HG03039 (cell line): ENCODE data around the gene SBK2.

Source experiments
- ATAC-seq: cut with Tn5 transposase; IDR thresholded peaks from one replicate; pipeline ENCODE4 v1.9.1; 2021; ENCODE audit warnings: mild to moderate bottlenecking, moderate library complexity; ENCODE audit not compliant: unreplicated experiment

Gene SBK2

DNA sequence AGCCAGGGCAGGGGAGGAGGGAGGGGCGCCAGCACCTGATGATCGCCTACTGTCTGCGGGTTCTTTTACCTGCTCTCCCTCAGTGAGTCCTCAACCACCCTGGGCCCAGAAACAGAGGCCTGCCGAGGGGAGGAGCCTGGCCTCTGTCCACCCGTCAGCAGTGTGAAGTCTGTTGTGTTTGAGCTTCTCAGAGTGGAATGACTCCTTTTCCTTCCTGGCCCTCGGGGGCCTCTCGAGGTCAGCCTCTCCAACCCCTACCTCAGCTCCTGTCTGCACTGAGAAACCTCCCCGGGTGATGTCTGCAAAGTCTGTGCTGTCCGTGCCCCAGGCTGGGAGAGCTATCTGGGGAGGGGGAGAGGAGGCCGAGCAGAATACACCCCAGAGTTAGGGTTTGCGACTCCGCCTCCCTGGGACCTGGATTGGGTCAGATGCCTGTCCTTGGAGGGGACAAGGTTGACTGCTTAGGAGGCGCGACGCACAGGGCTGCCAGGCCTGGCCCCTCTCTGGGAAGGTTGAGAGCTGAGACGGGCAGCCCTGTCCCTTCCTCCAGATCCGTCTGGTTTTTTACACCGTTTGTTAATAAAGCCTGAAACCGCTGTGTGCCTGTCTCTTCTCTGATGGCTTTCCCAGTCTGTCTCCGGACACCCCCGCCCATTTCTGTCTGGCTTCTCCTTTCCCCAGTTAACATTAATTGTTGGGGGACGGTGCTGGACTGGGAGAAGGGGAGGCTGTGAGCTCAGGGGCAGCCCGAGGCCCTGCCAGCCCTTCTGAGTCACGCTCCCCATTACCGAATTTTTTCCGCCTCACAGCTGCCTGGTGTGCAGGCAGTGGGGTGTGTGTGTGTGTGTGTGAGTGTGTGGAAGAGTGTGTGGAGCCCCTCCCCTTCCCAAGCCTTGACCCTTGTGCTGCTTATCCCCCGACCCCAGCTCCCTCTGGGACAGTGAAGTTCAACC lies 49.7 kb downstream of the SBK2 start:
- no peak for ATAC-seq

DNA sequence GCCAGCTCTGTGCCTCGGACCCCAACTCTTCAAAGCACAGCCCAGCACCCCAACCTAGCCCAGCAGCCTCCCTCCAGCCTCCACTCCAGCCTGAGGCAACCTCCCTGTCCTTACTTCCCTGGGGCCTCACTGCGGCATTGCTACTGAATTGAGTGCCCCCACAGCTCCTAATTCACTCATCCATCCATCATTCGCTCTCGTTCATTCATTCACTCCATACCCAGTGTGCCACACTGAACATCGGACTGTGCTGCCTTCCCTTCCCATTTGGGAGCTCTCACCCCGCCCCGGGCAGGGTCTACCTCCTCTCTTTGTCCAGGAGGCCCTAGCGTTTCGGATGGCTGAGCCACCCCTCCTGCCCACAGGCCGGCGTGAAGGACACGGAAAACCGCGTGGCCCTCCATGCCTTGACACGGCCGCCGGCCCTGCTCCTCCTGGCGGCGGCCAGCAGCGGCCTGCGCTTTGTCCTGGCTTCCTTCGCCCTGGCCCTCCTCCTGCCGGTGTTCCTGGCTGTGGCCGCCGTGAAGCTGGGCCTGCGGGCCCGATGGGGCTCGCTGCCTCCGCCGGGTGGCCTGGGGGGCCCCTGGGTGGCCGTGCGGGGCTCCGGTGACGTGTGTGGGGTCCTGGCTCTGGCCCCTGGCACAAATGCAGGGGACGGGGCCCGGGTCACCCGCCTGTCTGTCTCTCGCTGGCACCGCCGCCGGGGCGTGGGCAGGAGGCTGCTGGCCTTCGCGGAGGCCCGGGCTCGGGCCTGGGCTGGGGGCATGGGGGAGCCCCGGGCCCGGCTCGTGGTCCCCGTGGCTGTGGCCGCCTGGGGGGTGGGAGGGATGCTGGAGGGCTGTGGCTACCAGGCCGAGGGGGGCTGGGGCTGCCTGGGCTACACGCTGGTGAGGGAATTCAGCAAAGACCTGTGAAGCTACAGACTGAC lies 50.6 kb downstream of the SBK2 start:
- ATAC-seq: no peak

DNA sequence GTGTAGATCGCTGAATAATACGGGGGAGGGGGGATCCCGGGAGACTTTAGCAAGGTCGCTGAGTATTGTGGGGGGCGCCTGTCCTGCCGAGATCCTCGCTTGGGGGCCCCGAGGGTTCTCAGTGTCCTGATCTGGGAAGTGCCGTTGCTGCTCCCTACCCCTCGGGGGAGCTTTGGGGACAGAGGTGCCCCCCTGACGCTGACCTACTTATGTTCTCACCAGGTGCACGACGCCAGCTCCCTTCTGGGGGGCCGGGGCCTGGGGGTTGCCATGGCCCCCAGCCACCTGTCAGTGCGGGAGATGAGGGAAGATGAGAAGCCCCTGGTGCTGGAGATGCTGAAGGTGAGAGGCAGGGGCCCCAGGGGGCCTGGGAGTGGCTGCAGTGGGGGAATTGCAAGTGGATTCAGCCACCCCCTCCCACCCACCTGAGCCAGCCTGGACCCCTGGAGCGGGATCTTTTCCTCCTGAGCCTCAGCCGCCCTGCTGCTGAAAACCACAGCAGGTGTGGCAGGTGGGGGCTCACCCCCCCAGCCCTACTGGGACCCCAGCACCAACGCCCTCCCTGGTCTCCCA lies 51.4 kb downstream of the SBK2 start:
- no peak for ATAC-seq

DNA sequence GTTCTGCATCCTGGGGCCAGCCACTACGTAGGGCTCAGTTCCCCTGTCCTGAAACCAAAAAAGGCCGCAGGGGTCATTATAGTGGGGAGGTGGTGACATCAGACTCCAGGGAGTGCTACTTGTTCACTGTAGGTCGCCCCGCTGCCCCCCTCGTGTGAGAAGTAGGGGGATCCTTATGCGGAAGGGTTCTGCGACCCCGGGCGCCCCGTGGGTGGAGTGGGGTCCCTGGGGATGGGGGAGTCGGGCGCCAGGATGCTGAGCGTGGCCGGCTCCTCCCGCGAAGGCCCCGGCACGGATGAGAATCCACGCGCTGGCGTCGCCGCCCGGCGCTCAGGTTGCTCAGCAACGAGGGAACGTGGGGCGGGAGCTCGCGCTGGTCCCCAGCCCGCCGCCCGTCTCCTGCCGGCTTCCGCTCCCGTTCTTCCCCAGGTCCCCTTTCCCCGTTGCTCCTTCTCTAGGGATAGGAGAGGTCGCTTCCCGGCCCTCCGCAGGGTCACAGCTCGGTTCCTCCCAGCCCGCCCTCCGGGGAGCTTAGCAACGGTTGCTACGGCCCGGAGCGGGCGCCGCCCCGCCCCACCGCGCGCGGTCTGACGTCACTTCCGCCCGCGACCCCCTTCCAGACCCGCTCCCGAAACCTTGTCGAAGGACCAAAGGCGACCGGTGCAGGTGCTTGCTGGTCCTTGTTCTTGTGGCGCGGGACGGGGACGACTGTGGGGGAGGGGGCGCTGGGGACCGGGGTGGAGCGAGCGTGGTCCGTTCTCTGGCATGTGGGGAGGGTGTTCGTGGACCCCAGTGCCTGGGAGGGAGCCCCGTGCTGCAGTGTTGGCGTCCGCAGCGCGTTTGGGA lies 52.1 kb downstream of the SBK2 start, which contains the start of gene NAT14:
NAT14 (plus strand) TSS at position 596 of the 846 bp plus-strand sequence. CDS start 521 bp downstream, outside the sequence.
- no peak for ATAC-seq

DNA sequence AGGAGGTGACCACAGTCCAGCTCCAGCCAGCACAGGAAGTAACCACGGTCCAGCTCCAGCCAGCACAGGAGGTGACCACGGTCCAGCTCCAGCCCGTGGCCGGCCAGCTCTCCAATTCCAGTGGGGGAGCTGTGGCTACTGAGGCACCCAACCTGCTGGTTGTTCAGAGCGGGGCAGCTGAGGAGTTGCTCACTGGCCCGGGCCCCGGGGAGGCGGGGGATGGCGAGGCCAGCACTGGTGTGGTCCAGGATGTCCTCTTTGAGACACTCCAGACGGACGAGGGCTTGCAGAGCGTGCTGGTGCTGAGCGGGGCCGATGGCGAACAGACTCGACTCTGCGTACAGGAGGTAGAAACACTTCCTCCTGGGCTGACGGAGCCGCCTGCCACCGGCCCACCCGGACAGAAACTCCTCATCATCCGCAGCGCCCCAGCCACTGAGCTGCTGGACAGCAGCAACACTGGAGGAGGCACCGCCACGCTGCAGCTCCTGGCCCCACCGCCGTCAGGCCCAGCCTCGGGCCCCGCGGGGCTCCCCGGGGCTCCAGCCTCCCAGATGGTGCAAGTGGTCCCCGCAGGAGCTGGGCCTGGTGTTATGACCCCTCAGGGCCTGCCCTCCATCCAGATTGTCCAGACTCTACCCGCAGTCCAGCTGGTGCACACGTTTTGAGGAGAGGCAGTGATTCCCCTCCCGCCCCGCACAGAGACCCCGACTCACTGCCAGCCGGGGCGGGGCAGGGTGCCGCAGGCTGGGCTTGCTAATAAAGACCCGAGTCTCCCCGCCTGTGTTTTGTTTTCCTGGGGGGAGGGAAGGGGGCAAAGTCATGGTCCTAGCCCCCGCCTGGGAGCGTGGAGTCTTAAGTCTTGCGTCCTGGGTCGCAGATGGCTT lies 53.0 kb downstream of the SBK2 start:
- ATAC-seq: no peak

DNA sequence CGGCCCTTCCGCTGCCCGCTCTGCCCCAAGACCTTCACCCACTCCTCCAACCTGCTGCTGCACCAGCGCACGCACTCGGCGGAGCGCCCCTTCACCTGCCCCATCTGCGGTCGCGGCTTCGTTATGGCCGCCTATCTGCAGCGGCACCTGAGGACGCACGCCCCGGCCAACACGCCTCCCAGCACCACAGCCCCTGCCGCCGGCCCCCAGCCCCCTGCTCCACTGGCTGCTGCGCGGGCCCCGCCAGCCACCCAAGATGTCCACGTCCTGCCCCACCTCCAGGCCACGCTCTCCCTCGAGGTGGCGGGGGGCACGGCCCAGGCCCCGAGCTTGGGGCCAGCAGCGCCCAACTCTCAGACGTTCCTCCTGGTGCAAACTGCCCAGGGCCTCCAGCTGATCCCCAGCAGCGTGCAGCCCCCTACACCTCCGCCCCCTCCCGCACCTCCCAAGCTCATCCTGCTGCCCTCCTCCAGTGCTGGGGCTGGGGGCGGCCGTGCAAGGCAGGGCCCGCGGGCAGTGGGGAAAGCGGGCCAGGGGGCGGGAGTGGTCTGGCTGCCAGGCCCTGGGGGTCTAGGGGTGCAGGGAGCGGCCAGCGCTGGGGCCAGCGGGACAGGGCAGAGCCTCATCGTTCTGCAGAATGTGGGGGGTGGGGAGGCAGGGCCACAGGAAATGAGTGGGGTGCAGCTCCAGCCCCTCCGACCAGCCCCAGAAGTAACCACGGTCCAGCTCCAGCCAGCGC lies 53.8 kb downstream of the SBK2 start:
- no peak for ATAC-seq

DNA sequence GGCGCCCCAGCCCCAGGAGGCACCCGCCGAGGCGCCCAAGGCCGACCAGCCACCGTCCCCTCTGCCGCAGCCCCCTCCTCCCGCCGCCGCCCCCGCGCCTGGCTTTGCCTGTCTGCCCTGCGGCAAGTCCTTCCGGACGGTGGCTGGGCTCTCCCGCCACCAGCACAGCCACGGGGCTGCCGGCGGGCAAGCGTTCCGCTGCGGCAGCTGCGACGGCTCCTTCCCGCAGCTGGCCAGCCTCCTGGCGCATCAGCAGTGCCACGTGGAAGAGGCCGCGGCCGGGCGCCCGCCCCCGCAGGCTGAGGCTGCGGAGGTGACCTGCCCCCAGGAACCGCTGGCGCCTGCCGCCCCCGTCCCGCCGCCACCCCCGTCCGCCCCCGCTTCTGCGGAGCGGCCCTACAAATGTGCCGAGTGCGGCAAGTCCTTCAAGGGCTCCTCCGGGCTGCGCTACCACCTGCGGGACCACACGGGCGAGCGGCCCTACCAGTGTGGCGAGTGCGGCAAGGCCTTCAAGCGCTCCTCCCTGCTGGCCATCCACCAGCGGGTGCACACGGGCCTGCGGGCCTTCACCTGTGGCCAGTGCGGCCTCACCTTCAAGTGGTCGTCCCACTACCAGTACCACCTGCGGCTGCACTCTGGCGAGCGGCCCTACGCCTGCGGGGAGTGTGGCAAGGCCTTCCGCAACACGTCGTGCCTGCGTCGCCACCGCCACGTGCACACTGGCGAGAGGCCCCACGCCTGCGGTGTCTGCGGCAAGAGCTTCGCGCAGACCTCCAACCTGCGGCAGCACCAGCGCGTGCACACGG lies 54.6 kb downstream of the SBK2 start:
- no peak for ATAC-seq

DNA sequence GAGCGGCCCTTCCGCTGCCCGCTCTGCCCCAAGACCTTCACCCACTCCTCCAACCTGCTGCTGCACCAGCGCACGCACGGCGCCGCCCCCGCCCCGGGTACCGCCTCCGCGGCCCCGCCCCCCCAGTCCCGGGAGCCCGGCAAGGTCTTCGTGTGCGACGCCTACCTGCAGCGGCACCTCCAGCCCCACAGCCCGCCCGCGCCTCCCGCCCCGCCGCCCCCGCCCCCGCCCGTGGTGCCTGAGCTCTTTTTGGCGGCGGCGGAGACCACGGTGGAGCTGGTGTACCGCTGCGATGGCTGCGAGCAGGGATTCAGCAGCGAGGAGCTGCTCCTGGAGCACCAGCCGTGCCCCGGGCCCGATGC lies 55.2 kb downstream of the SBK2 start:
- ATAC-seq: no peak

DNA sequence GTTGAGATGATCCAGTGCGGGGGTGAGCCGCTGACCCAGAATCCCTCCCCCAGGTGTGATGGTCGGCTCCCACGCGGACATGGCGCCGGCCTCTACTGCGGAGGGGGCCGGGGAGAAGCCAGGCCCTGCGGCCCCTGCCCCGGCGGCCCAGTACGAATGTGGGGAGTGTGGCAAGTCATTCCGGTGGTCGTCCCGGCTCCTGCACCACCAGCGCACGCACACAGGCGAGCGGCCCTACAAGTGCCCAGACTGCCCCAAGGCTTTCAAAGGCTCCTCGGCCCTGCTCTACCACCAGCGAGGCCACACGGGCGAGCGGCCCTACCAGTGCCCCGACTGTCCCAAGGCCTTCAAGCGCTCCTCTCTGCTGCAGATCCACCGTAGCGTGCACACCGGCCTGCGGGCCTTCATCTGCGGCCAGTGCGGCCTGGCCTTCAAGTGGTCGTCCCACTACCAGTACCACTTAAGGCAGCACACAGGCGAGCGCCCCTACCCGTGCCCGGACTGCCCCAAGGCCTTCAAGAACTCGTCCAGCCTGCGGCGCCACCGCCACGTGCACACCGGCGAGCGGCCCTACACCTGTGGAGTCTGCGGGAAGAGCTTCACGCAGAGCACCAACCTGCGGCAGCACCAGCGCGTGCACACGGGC lies 55.7 kb downstream of the SBK2 start:
- no peak for ATAC-seq

DNA sequence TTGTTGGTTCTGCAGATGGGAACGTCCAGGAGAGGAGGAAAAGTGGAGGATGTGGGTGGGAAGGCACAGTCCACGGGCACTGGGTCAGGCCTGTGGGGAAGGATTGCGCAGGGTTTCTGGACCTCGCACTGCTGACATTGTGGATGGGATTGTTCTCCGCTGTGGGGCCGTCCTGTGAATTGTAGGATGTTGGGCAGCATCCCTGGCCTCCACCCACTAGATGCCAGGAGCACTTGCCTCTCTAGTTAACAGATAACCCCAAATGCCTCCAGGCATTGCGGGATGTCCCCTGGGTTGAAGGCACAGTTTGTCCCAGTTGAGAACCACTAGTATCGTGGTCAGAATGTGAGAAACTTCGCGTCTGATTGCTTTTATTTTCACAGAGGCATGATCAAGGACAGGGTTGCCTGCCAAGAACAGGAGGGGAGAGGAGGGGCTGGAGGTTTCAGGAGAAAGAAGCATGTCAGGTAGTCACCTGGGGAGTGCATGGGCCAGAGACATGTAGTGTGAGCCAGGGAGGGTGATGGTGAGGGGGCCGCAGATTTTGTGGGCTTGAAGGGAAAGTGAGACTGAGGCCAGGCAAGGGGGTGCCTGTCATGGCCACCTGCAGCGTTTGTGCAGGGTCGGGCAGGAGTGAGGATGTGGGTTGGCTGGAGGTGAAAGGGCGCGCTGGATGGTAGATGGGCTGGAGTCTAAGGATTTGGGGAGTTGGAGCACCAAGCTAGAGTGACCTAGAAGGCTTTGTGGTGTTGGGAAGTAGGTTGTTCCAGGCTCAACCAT lies 57.3 kb downstream of the SBK2 start:
- ATAC-seq: no peak

DNA sequence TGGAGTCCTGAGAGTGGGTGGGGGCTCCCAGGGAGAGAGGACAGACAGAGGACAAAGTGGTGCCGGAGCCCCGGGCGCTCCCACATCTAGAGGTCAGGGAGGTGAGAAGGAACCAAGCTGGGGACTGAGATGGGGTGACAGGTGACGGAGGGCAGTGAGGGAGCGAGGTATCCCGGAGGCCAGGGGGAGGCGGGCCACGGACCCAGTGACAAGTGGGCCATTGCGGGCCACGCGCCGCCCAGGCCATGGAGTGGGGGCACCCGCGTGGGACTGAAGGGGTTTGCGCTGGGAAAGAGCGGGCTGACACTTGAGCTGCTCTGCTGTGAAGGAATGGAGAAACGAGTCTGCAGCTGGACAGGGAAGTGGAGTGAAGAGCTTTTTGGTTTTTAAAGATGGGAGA lies 57.9 kb downstream of the SBK2 start:
- no peak for ATAC-seq
